ENCODE data around the gene CABCOCO1.

GRCh38 chr10:61729596-61729995, 66.9 kb downstream of the CABCOCO1 start:
- TF ChIP-seq CTCF (optimal IDR thresholded peaks at IDR 0.05 in 1 of 3, IDR thresholded peaks at IDR 0.05 in 1 of 3, conservative IDR thresholded peaks at IDR 0.05 in 1 of 3; ENCODE audit: extremely low read depth in 1 of 3, insufficient read depth in 2 of 3, low read length in 3 of 3) (no peak), EZH2 (IDR thresholded peaks at IDR 0.05; ENCODE audit: low read length) (no peak)
